Thyroid gland (tissue), 4 donors: ENCODE results near the gene NPEPPS. TPM values are rescaled to one million over a fixed set of nuclear protein-coding genes. Genes with fewer than 3 reads are reported as not detected.
A peak's percentile ranks its signal among the peaks of the same experiment; 100 is the strongest.

Experiments
- DNase-seq, 2 donors: peaks; one replicate each; pipeline ENCODE4 v3.0.0-alpha.2; 2019
- H3K27ac ChIP-seq, 3 donors: fragments of 200-600 bp; sonication (generic); 1 replicate in 2 of 3; 2 replicates in 1 of 3; pipeline ENCODE4 v1.5.1; 2016 to 2019; ENCODE audit warnings: mild to moderate bottlenecking in 1 of 3, moderate library complexity in 1 of 3
- H3K27me3 ChIP-seq: fragments of 200-600 bp; sonication (generic); one replicate; pipeline ENCODE4 v1.5.1; 2019
- H3K36me3 ChIP-seq, 2 donors: fragments of 200-600 bp; sonication (generic); one replicate each; pipeline ENCODE4 v1.5.1; 2016 to 2019
- H3K4me1 ChIP-seq, 2 donors: fragments of 200-600 bp; sonication (generic); one replicate each; pipeline ENCODE4 v1.5.1; 2017 to 2019
- H3K4me3 ChIP-seq, 3 donors: fragments of 200-600 bp; sonication (generic); replicated peaks in 1 of 3; 1 replicate in 2 of 3; 2 replicates in 1 of 3; pipeline ENCODE4 v1.5.1; 2016; ENCODE audit warnings: mild to moderate bottlenecking in 1 of 3
- H3K9me3 ChIP-seq: fragments of 200-600 bp; sonication (generic); one replicate; pipeline ENCODE4 v1.5.1; 2017
- POLR2A ChIP-seq, 2 donors: fragments of 450-650 bp; IDR thresholded peaks; one replicate each; pipeline ENCODE4 v1.6.1; 2017; ENCODE audit warnings: antibody characterized with exemption in 2 of 2, mild to moderate bottlenecking in 2 of 2, moderate library complexity in 1 of 2
- WGBS, 2 donors: methylation state at CpG; one replicate each; pipeline ENCODE4 v1.1.5; 2017; 5-methylcytosine and 5-hydroxymethylcytosine counted together
- intact Hi-C: fragments of 100-400 bp; cut with DNase I; formaldehyde crosslinking; loops from one replicate; pipeline ENCODE4 v1.15.1; 2023
- total RNA-seq, 4 donors: library from RNA; depleted of rRNA; stranded (reverse); fragments of >200 nt; gene quantifications; one replicate each; pipeline ENCODE4 v1.2.3, GENCODE V29; 2016
- TF ChIP-seq, protein P1 (sequence below), 6 experiments: fragments of 200-600 bp in 3 of 6; fragments of 450-650 bp in 3 of 6; sonication (generic) in 3 of 6; IDR thresholded peaks; one replicate each; pipeline ENCODE4 v1.5.1; 2016 to 2019; ENCODE audit warnings: antibody characterized with exemption in 6 of 6, mild to moderate bottlenecking in 2 of 6, inconsistent platforms in 1 of 6, moderate library complexity in 1 of 6

NPEPPS gene
- total RNA-seq, 4 donors from 2014 or later = 78.9 to 150 (median 111) TPM

DNA sequence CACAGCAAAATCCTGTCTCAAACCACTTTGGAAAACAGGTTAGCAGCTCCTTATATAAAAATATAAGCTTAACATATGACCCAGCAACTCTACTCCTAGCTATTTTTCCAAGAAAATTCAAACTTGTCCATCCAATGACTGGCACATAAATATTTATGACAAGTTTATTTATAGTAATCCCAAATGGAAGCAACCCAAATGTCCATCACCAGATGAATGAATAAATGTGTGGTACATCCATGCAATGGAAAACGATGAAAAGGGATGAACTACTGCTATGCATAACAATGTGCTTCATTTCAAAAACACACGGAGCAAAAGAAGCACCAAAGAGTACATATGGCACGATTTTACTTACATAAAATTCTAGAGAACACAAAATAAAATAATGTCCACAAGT lies 109.2 kb downstream of the NPEPPS start:
- TF ChIP-seq, protein P1, sequence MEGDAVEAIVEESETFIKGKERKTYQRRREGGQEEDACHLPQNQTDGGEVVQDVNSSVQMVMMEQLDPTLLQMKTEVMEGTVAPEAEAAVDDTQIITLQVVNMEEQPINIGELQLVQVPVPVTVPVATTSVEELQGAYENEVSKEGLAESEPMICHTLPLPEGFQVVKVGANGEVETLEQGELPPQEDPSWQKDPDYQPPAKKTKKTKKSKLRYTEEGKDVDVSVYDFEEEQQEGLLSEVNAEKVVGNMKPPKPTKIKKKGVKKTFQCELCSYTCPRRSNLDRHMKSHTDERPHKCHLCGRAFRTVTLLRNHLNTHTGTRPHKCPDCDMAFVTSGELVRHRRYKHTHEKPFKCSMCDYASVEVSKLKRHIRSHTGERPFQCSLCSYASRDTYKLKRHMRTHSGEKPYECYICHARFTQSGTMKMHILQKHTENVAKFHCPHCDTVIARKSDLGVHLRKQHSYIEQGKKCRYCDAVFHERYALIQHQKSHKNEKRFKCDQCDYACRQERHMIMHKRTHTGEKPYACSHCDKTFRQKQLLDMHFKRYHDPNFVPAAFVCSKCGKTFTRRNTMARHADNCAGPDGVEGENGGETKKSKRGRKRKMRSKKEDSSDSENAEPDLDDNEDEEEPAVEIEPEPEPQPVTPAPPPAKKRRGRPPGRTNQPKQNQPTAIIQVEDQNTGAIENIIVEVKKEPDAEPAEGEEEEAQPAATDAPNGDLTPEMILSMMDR (IDR thresholded peaks at IDR 0.05) = no peak
- no peak for TF ChIP-seq POLR2A (IDR thresholded peaks at IDR 0.05)
- no peaks in the 10 kb centered on the region for H3K27me3 ChIP-seq

DNA sequence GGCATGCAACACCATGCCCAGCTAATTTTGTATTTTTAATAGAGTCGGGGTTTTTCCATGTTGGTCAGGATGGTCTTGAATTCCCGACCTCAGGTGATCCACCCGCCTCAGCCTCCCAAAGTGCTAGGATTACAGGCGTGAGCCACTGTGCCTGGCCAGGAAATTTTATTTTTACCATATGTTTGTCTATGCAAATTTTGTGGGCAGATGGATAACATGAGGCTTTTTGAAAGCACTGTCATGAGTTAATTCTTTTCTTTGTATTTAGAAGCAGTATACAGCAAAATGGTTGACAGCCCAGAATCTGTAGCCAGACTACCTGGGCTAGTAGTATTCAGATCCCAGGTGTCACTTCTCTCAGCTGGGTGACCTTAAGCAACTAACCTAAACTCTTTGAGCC lies 110.3 kb downstream of the NPEPPS start:
- intact Hi-C loops = no loop called here
- 87 to 96% methylated on average over 4 of the region's 4 CpGs for WGBS, 2 donors
- DNase-seq = no peak
- H3K36me3 ChIP-seq = no peaks in the 10 kb centered on the region
- H3K4me1 ChIP-seq = no peaks in the 10 kb centered on the region
- H3K4me3 ChIP-seq = no peak overlapping the region
- TF ChIP-seq POLR2A (IDR thresholded peaks at IDR 0.05) = no peak
- TF ChIP-seq, protein P1 (IDR thresholded peaks at IDR 0.05) = no peak
- H3K9me3 ChIP-seq = no peaks in the 10 kb centered on the region
- no peak overlapping the region for H3K27ac ChIP-seq
- H3K27me3 ChIP-seq = no peaks in the 10 kb centered on the region

More for the DNA sequence above, 109.2 kb downstream of the NPEPPS start:
- no peak for DNase-seq
- WGBS, 2 donors = 86 to 89% methylated on average over 3 of the region's 3 CpGs
- intact Hi-C loops = no loop called here
- Histone ChIP-seq H3K4me1 (no peaks in the 10 kb centered on the region), H3K4me3 (no peak overlapping the region), H3K27ac (no peak overlapping the region), H3K36me3 (no peaks in the 10 kb centered on the region), H3K9me3 (no peaks in the 10 kb centered on the region)

DNA sequence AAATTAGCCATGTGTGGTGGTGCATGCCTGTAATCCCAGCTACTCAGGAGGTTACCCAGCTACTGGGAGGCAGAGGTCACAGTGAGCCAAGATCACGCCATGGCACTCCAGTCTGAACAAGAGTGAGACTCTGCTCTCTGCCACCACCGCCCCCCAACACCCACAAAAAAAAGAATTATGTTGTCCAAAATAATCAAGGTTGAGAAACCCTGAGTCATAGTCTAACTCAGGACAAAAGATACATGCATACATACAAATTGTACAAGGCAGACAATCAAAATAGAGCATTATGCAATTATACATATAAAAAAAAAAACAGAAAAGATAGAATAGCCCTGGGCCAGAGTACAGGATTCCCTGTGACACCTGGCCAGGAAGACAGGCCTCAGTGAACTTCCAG lies 112.2 kb downstream of the NPEPPS start:
- no peaks in the 10 kb centered on the region for H3K36me3 ChIP-seq
- TF ChIP-seq, protein P1 (IDR thresholded peaks at IDR 0.05) = no peak
- no peak for TF ChIP-seq POLR2A (IDR thresholded peaks at IDR 0.05)
- H3K4me1 ChIP-seq = no peaks in the 10 kb centered on the region
- no peak overlapping the region for H3K27ac ChIP-seq
- no peak for DNase-seq
- intact Hi-C loops = no loop called here
- WGBS, 2 donors = 93 to 97% methylated on average over 2 of the region's 2 CpGs
- H3K4me3 ChIP-seq = no peak overlapping the region
- H3K27me3 ChIP-seq = no peaks in the 10 kb centered on the region
- no peaks in the 10 kb centered on the region for H3K9me3 ChIP-seq

DNA sequence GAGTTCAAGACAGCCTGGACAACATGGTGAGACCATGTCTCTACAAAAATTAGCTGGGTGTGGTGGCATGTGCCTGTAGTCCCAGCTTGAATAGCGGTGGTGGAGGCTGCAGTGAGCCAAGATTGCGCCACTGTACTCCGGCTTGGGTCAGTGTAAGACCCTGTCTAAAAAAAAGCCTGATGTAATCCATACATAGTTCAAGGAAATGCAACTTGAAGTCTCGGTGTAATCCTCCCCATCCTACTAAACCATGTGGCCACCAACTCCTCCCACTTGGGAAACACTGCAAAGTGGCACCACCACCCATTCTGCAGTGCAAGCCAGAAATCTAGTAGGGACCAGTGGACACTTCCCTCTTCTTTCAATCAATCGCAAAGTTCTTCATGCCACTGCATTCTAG lies 113.4 kb downstream of the NPEPPS start:
- intact Hi-C loops = no loop called here
- Histone ChIP-seq H3K27ac (no peak overlapping the region), H3K9me3 (no peaks in the 10 kb centered on the region), H3K36me3 (no peaks in the 10 kb centered on the region), H3K4me3 (no peak overlapping the region), H3K4me1 (peaks cover 6 to 9% of the 10 kb centered on the region in 2 donors), H3K27me3 (no peaks in the 10 kb centered on the region)
- no peak for DNase-seq
- no peak for TF ChIP-seq POLR2A (IDR thresholded peaks at IDR 0.05)
- TF ChIP-seq, protein P1 (IDR thresholded peaks at IDR 0.05) = no peak
- 87 to 91% methylated on average over 5 of the region's 5 CpGs for WGBS, 2 donors

DNA sequence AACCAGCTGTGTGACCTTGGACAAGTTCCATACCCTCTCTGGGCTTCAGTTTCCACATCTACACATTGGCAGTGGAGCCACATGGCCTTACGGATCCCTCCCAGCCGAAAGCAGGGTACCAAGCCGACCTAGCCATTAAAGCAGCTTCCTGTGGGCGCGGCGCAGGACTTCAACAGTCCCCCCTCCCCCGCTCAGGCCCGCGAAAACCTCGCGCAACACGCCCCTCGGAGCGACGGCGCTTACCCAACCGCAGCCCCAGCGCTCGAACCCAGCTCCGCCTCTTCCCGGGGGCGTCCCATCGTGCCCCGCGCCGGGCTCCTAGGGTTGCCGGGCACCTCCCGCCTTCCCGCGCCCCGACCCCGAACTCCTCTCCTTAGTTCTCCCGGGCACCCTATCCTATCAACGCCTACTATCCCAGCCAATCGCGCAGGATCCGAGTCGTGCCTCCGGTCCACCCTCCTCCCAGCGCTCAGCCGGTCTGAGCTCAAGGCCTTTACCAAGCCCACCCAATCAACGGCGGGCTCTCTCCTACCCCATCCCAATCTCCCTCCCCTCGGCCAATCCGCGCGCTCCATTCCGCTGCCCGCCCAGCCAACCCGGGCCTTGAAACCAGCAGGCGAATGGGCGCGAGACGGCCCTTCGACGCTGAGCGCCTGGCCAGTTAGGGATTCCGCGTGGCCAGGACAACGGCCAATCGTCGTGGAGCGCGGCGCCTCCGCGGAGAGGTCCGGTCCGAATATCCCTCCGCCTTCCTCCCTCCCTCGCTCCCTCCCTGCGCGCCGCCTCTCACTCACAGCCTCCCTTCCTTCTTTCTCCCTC lies 118.5 kb downstream of the NPEPPS start, which contains the start of gene KPNB1:
Gene KPNB1 (plus strand): TSS at position 767 of the 819 bp plus-strand sequence. CDS start 326 bp downstream, outside the sequence.
- peaks cover 16 to 22% of the 10 kb centered on the region in 2 donors for H3K36me3 ChIP-seq
- H3K4me1 ChIP-seq = peaks cover 11 to 18% of the 10 kb centered on the region in 2 donors
- intact Hi-C loops = no loop called here
- peak within 1 kb of the TSS; percentile 79 to 92 (median 89) for H3K27ac ChIP-seq
- peak in 1 of 2 donors; percentile 73 for TF ChIP-seq POLR2A (IDR thresholded peaks at IDR 0.05)
- TF ChIP-seq, protein P1 (IDR thresholded peaks at IDR 0.05) = no peak
- DNase-seq = peak; percentile 100
- no peaks in the 10 kb centered on the region for H3K9me3 ChIP-seq
- WGBS, 2 donors = 0 to 1% methylated on average over 41 to 57 of the region's 74 CpGs
- H3K27me3 ChIP-seq = no peaks in the 10 kb centered on the region
- H3K4me3 ChIP-seq = peak within 1 kb of the TSS; percentile 64 to 97 (median 94)
